GM06990 (cell line): Measurements from ENCODE around the gene TMEM43.

ENCODE experiments used
- DNase-seq: peaks from one replicate; pipeline ENCODE4 v3.0.0-alpha.2; 2011; ENCODE audit not compliant: insufficient read length; ENCODE audit errors: extremely low read depth
- H3K27me3 ChIP-seq: replicated peaks from 2 replicates; pipeline ENCODE4 v1.6.0; 2011; ENCODE audit warnings: low read length; ENCODE audit not compliant: control insufficient read depth, insufficient read depth
- H3K36me3 ChIP-seq: 2 replicates; pipeline ENCODE4 v1.5.1; 2011; ENCODE audit warnings: low read length; ENCODE audit not compliant: control insufficient read depth, insufficient read depth
- H3K4me3 ChIP-seq: replicated peaks from 2 replicates; pipeline ENCODE4 v1.5.1; 2011; ENCODE audit warnings: low read depth, mild to moderate bottlenecking, control low read depth, low read length
- CTCF ChIP-seq: IDR thresholded peaks from 2 replicates; pipeline ENCODE4 v1.5.1; 2011; ENCODE audit warnings: low read length, control low read depth, mild to moderate bottlenecking, inconsistent platforms; ENCODE audit not compliant: insufficient read depth, poor library complexity, severe bottlenecking

TMEM43 gene

DNA sequence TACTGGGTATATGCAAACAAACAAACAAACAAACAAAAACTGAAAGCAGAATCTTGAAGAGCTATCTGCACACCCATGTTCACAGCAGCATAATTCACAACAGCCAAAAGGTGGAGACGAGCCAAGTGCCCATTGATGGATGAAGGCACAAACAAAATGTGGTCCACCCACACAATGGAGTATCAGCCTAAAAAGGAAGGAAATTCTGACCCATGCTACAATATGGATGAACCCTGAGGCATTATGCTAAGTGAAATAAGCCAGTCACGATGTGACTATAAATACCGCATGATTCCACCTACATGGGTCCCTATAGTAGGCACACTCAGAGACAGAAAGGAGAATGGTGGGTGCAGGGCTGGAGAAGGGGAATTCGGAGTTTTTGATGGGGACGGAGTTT is 29.4 kb downstream of the TMEM43 start:
- no peak for DNase-seq
- Histone ChIP-seq H3K27me3 (no peaks in the 10 kb centered on the region), H3K36me3 (peaks cover 47% of the 10 kb centered on the region), H3K4me3 (no peak overlapping the region)
- no peak for TF ChIP-seq CTCF

DNA sequence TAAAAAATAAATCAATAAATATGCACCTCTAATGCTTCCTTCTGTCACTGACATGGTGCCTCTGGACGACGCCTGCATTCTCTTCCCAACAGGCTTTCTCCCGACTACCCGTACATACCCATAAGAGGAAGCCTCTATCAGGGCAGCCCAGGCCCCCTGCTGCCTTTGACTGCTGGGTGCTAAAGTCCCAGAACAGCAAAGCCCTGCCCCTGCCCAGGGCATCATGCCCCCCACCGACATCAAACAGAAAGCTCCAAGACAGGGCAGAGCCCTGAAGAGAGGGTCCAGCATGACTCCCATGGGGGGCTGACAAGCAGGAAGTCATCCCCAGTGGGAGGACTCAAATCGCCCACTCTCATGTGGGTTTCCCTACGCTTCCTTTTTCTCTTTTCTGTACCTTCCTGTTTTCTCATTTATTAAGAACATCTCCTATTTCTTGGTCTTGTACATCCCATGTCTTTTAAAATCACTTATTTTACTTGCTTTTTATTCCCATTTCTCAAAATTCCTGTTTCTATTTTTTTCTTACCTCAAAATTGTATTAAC is 30.1 kb downstream of the TMEM43 start:
- no peak for DNase-seq
- no peak for TF ChIP-seq CTCF
- H3K27me3 ChIP-seq = no peaks in the 10 kb centered on the region
- no peak overlapping the region for H3K4me3 ChIP-seq
- peaks cover 50% of the 10 kb centered on the region for H3K36me3 ChIP-seq

DNA sequence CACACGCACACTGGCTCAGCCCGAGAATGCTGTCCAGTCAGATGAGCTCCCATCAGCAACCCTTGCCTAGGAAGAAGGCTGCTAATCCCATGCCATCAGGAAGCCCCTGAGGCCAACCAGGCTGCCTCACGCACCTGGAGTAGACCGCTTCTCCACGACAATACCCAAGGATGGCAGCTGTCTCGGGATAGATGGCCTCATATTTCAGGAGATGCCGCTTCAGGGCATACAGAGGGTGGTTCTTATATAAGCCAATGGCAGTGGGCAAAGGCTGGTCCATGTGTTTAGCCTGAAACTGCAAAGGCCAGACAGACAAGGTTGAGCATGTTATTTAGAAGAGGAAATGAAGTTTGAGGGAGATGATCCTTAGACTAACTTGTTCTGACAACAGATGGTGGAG is 31.3 kb downstream of the TMEM43 start:
- DNase-seq = no peak
- peaks cover 48% of the 10 kb centered on the region for H3K36me3 ChIP-seq

DNA sequence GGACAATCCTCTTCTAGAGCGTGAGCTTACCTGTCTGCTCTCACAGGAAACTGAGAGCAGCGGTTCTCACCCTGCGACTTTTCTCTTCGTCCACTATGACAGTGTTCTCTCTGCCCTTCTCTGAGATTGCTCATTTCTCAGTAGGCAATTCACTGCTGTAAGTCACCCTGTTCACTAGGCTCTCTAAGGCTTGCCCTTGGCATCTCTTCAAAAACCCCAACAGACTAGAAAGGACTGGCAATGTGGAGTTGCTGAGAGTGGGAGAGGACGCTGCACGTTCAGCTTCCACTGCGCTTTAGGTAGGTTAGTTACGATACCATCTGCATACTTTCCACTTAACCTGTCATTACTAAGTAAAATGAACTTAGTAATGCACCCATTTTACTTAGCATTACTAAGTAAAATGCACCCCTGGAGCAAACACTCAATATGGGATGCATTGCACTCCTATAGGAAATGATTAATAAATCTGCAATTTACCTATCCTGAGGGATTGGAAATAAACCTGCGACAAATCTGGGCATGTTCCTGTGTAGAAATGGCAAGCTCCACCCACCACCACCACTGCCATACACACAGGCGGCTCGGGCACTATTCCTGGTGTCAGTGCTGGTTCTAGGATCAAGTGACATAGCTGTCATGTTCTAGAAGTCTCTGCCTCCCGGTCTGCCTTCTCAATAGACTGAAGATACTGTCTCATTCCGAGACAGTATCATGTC is 32.1 kb downstream of the TMEM43 start:
- Histone ChIP-seq H3K27me3 (no peaks in the 10 kb centered on the region), H3K36me3 (peaks cover 46% of the 10 kb centered on the region), H3K4me3 (no peak overlapping the region)
- no peak for TF ChIP-seq CTCF
- DNase-seq = no peak

More for the DNA sequence above, 31.3 kb downstream of the TMEM43 start:
- no peak for TF ChIP-seq CTCF
- no peaks in the 10 kb centered on the region for H3K27me3 ChIP-seq
- H3K4me3 ChIP-seq = no peak overlapping the region

DNA sequence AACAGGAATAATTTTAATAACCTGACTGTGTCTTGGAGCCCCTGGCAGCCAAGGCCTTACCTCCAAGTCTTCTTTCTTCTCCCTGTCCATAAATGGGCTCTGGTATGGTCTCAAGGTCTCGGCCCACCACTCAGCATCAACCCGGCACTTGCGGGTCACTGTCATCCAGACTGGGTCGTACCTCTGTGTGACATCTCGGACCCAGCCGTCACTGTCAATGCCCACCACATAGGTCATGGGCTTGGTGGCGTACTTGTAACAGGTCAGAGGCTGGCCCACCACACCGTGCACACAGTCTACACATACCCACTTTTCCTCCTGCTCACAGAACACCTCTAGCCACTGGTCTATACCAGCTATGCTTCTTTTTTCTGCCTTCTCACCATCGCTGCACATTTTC is 33.1 kb downstream of the TMEM43 start:
- no peaks in the 10 kb centered on the region for H3K27me3 ChIP-seq
- DNase-seq = no peak
- peaks cover 42% of the 10 kb centered on the region for H3K36me3 ChIP-seq
- H3K4me3 ChIP-seq = no peak overlapping the region
- no peak for TF ChIP-seq CTCF
